Activated CD8-positive, alpha-beta memory T cell treated with anti-CD3 and anti-CD28 coated beads, Interleukin-2, amount 50 U/mL, for 4 hours (primary cell): Measurements from ENCODE around the gene SLC35D2.

Source experiments
- DNase-seq: peaks from one replicate; pipeline ENCODE4 v3.0.0-alpha.2; 2020

Gene SLC35D2

DNA sequence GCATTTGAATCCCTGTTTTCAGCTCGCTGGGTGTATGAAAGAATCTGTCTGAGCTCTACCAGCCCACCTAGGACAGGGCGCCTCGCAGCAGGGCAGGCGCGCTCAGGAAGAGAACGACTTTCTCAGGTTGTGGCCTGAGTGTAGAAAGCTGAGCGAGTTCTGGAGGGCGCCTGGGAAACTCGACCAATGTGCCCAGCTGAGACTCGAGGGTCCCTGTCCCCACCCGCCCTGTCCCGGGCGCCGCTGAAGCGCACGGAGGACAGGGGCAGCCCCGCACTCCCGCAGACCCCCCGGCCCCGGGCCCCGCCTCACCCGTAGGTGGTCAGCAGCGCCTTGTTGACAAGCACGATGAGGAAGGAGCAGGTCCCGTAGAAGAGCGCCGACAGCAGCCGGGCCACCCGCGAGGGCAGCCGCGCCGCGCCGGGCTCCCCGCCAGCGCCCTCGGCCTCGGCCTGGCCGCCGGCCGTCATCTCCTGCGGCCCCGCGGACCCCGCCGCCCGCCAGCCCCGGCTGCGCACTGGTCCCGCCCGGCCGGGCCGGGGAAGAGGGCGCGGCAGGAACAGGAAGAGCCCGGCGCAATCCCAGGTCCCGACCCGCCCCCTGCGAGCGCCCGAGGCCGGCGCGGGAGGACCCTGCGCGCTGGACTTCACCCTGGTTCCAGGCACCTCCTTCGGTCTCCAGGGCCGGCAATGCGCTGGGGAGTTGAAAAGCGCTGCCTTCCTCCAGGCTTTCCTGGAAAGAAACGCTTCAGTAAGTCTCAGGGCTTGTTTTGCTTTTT is at the start of gene SLC35D2:
TSS of gene SLC35D2 (minus strand) at position 547 of the 778 bp plus-strand sequence. CDS start at position 470, 77 bp downstream.
- DNase-seq: peak; percentile 19

DNA sequence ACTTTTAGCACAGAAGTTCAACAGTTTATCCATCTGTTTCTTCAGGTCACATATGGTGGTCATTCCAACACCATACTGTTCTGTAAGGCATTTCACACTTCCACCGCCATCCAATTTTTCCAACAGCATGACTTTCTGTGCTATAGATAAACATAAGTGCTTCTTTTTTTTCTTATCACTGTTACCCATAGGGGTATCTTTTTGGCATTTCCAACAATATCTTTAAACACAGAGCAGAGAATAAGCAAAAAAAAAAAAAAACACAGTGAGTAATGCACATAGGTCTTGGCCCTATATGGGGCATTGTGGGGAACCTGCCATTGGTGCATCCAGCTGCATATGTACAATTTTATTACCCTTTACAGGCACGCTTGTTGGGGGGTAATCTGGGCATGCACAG is 46.9 kb upstream of the SLC35D2 start:
- DNase-seq: no peak

DNA sequence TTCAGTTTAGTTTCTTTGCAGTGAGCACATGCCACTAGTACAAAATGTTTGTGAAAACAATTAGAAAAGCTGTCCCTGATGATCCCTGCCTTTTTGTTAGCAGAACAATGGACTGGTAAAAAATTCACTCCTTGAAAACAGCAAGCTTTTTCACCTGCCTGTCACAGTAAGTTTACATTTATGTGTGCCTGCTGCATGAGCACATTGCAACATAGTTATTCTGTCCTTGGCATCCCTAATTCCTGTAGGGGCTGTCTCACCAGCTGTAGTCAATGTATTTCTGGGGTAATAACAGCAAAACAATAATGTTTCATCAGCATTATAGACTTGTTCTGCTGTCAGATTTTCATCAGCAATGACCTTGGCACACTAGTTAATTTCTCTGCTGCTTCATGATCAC is 46.2 kb upstream of the SLC35D2 start:
- no peak for DNase-seq

DNA sequence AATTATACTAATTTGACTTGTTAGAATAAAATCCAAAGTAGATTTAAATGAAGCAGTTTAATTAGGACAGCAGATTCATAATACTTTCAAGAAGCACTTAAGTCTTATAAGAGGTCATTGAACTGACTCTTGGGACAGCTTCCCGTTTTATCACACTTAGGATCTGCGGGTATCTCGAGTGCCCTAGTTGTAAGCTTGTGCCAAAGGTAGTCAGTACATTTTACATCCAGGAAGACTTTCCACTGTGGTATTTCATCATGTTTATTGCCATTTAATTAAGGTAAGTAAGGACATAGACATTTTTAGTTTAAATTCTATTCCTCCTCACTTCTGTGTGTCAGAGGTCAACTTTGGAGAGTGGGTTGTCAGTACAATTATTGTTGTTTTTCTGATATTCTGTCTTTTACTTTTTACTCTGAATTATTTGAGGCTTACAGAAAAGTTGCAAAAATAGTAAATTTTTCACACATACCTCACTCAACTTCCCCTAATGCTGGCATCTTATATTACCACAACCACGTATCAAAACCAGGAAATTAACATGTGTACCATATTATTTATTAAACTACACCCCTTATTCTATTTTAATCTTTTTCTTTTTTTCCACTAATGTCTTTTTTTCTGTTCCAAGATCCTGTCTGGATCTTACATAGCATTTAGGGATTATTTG is 42.1 kb upstream of the SLC35D2 start:
- no peak for DNase-seq

DNA sequence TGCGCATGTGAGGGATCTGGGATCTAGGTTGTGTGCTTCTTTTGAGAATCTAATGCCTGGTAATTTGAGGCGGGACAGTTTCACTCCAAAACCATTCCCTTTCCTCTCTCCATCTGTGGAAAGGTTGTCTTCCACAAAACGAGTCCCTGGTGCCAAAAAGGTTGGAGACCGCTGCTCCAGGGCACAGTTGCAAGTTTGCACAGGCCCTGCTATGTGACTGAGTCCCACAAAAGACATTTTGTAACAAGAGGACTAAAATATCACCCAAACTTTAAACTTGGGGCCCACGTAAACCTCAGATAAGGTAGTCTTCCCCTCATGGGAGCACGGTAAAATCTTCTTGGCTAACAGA is 40.5 kb upstream of the SLC35D2 start:
- no peak for DNase-seq

DNA sequence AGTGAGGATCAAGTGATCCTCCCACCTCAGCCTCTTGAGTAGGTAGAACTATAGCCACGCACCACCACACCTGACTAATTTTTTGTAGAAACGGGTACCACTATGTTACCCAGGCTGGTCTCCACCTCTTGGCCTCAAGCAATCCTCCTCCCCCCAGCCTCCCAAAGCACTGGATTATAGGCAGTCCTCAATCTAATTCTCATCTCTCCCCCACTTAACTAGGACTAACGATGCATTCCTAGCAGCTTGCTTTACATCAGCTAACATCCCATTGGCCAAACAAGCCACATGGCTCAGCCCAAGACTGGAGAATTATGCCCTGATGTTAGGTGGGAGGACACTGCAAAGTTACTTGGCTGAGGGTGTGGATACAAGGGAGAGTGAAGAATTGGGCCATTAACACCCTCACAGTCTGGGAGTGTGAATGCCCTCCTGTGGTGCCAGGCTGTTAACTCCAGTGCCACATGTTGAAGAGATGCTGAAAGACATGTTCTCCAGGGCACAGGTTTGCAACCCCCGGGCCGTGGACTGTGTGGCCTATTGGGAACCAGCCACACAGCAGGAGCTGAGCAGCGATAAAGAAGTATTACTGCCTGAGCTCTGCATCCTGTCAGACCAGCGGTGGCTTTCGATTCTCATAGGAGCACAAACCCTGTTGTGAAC is 39.9 kb upstream of the SLC35D2 start:
- DNase-seq: no peak

DNA sequence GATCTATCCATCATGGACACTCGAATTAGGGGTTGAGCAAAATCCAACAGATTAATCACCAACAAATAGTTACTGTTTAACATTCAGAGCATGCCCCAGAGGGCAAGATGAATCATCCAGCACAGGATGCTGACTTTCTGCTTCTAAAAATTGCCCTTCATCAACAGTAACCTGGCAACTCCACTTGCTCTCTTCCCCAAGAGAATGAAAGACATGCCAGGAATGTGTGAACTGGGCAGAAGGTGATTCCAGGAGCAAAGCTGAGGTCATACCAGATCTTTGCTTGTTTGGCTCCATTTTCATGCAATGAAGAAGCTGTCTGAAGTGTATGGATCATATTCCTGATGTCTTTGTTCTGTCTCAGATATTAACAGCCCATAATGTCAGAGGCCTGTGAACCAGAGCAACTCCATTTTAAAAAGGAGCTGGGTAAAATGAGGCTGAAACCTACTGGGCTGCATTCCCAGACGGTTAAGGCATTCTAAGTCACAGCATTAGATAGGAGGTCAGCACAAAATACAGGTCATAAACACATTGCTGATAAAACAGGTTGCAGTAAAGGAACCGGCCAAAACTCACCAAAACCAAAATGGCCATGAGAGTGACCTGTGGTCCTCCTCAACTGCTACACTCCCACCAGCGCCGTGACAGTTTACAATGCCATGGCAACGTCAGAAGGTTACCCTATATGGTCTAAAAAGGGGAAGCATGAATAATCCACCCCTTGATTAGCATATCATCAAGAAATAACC is 37.1 kb upstream of the SLC35D2 start:
- no peak for DNase-seq

DNA sequence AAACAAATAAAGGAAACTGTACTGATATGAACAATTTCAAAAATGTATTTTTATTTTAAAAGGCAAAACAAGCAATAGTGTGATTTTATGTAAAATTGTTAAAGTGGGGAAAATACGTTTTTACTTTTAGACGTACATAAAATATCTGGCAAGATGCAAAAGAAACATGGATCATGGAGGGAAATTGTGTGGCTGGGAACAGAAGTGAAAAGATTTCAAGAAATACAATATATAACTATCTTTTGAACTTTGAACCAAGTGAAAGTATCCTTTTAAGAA is 36.1 kb upstream of the SLC35D2 start:
- no peak for DNase-seq

DNA sequence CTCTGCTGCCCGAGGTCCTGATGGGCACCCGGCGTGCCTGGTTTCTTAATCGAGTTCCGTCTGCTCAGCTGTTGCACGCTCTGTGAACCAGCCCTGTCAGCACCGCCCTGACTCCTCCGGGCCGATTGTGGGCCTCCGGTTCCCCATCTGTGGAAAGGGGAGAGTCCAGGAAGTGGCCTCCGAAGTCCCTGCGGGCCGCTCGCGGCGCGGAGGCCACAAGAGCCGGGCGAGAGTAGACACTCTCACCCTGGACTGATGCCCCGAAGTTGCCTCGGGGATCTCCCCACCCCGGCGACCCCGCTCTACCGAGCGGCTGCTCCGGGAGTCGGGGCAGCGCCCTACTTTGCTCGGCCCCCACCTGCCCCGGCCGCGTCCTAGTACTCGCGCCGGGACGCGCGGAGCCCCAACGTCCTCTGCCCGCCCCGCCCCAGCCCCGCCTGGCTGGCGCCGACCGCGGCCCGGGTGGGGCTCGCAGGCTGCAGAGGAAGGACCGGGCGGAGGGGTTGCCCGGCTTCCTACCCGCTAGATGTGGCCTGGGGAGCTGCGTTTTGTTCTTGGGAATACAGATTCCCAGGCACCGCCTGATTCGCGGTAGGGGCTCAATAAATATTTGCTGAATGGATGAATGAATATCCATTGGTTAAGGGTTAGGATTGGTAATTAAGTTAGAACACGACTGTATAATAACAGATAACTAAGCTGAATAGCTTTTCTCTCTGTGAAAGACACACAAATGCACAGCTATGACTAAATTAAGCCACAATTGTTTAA is 35.6 kb upstream of the SLC35D2 start:
- DNase-seq: peak; percentile 41

DNA sequence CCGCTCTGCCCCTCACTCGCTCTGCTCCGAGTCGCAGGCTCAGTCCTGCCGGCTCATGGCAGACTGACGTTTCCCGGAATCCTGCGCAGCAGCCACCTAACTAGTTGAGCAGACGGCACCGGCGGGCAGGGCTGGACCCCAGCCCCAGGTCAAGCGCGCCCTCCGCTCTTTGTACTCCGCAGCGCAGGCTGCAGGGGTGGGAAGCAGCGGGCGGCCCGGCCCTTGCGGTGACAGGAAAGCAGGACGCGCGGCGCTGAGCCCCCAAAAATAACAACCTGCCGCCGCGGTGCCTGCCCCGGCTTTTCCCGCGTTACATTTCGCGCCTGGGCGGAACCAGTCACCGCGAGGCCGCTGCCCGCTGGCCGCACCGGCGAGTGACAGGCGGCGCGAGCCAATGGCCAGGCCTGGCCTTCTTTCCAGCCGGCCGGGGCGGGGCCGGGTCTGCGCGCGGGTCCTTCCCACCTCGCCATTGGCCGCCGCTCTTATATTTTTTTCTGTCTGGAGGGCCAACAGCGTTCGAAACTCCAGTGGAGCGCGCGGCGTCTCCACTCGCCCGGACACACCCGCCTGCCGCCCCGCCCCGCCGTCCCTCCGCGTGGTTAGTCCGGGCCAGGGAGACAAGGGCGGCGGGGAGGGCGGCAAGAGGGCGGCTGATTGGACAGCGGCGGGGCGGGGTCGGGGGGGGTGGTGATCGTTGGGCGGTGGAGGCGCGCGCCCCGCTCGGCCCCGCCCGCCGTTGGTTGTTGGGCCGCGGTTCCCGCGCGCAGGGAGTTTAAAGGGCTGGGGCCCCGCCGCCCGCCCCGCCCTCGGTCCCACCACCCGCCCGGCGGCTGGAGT is 34.8 kb upstream of the SLC35D2 start, which contains the start of gene ZNF367:
TSS of gene ZNF367 (minus strand) at position 288 of the 837 bp plus-strand sequence. CDS start 338 bp downstream, outside the sequence.
- peak; percentile 89 for DNase-seq

DNA sequence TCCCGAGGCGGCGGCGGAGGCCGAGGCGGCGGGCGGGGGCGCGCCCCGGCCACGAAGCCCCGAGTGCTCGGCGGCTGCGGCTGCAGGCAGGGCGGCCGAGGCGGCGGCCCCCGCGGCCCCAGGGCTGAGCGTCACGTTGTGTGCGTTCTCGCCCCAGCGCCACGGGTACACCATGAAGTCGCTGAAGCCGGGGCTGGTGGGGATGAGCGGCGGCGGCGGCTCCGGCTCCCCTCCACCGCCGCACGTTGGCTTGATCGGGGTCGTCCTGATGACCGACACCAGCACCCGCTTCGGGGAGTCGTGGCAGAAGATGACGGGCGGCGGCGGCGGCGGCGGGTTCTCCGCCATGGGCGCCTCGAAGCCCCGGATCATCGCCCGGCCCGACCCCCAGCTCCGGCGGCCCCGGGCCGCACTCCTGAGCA is 34.2 kb upstream of the SLC35D2 start:
- peak; percentile 52 for DNase-seq

DNA sequence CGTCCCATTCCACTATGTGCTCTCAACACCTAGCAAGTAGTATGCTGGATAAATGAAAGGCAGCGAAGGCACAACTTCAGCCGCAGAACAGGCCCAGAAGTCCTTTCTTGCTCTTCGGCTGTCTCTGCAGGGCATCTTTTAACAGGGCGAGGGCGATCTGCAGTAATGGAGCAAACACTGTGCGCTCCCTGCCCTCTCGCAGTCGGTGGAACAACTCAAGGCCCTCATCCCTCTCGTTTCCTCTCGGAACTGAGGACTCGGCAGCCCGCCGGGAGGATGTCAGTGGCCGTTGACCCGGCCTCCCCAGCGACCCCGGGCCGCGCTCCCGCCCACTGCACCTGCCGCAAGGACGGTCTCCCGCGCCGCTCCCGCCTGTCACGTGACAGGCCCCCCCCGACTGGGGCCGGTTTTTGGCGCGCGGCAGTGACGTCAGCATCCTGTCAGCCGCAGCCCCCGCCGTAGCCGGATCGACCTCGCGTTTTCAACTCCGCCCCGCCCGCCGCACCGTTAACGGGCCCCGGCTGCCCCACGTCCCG is 33.6 kb upstream of the SLC35D2 start:
- peak; percentile 92 for DNase-seq

DNA sequence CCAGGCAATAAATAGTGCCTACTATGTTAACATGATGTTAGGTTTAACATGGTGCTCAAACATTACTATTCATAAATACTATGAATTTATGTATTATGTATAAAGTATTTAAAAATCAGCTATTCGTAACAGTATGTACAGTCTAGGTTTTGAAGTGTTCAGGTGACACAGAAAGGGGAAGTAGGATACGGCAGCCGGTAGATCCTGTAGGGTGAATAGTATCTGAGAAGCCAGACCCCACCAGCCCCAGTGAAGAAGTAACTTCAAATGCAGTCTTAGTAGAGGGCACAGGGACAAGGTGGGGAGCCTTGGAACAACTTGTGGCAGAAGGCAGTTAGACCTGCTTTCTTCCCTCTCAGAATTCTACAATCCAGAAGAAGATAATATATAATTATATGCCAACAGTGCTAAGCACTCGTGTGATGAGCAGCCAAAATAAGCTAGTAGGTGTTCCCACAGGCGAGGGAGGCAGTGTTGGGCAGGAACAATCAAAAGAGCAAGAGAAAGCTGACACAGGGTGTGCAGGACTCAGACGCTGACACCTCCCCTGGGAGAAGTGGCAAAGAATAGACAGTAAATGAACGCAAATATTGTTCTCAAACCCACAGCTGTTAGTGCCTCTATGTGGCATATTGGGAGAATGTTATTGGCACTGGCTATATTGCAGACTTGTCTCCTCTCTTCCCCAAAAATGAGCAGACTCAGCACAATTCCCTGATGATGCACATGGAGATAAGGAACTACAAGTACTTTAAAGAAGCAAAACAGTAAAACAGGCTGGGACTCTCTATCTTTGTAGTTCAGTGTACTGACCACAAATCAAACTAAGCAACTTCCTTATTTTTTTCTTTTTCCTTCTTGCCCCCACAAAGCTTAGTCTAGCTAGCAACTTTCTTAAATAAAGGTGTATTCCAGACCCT is 30.1 kb upstream of the SLC35D2 start:
- DNase-seq: peak; percentile 22

DNA sequence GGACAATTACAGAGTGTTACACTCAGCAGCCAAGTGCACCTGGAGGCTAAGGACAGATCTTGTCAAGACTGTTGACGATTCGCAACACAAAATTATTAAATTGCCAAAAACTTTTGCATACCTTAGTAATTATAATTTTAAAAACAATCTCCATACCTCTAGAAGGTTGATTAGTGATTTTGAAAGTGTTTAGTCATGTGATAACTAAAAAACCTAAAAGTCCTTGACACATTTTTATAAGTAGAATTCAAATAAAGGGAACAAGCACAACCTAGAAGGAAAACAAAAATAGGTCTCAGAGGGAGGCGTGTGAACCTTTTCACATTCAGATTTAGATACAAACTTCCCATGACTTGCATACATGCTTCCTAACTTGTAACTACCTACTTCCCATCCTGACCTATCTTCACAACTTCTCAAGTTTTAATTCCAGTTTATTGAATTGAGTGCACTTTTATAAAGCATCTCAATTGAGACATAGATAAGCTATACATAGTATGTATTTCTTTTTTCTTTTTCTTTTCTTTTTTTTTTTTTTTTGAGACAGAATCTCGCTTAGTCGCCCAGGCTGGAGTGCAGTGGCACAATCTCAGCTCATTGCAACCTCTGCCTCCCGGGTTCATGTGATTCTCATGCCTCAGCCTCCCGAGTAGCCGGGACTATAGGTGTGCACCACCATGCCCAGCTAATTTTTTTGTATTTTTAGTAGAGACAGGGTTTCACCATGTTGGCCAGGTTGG is 28.8 kb upstream of the SLC35D2 start:
- no peak for DNase-seq

DNA sequence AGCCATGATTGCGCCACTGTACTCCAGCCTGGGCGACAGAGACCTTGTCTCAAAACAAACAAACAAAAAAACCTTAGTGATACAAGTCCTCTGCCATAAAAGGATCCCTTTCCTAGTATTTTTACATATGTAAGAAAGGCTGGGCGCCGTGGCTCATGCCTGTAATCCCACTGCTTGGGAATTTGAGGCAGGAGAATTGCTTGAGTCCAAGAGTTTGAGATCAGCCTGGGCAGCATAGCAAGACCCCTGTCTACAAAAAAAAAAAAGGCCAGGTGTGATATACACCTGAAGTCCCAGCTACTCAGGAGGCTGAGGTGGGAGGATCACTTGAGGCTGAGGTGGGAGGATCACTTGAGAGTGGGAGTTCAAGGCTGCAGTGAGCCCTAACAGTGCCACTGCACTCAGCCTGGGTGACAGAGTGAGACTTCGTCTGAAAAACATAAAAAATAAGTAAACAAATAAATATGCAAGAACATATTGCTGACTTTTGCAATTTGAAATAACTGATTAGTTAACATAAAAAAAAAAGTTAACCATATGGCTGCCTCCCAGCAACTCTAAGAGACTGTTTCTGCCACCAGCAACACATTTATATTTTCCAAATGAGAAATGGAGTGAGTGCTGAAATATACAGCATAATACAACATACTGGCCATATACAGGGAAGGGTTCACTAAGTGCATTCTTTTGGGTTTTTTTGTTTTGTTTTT is 27.8 kb upstream of the SLC35D2 start:
- no peak for DNase-seq

DNA sequence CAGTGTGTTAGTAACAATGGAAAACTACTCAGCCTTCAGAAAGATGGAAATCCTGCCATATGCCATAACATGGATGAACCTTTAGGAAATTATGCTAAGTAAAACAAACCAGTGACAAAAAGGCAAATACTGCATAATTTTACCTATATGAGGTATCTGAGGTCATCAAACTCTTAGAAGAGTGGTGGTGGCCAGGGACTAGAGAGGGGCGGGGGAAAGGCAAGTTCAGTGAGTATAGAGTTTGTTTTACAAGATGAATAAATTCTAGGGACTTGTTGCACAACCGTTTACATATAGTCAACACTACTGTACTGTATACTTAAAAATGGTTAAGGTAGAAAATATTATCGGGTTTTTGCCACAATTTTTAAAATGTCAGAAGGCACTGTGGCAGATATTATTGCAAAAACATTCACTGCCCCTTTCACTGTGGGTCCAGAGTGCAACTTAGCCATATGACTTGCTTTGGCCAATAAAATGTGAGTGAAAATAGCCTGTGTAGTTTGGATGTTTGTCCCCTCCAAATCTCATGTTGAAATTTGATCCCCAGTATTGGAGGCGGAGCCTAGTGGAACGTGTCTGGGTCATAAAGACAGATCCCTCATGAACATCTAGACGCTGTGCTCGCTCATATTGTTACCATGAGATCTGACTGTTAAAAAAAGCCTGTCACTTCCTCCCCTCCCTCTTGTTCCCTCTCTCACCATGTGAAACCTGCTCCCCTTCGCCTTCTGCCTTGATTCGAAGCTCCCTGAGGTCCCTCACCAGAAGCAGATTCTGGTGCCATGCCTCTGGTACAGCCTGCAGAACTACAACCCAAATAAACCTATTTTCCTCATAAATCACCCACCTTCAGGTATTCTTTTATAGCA is 25.1 kb upstream of the SLC35D2 start:
- DNase-seq: no peak

DNA sequence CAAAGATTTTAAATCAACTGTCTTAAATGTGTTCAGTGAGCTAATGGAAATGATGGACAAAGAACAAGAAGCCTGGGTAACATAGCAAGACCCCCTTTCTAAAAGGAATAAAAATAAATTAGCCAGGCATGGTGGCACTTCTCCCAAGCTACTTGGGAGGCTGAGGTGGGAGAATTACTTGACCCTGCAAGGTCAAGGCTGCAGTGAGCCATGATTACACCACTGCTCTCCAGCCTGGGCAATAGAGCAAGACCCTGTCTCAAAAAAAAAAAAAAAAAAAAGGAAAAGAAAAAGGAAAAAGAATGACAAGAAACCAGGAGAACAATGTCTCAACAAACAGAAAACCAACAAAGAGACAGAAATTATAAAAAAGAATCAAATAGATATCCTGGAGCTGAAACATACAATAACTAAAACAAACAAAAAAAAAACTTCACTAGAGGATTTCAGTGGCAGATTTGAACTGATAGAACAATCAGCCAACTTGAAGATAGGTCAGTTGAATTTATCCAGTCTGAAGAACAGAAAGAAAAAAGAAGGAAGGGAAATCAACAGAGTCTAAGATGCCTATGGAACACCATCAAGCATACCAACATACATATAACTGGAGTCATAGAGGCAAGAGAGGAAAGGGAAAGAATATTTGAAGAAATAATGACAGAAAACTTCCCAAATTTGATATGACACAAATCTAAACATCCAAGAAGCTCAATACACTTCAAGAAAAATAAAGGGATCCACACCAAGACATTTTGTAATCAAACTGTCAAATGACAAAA is 16.8 kb upstream of the SLC35D2 start:
- no peak for DNase-seq
